ENCODE measurements around the gene KLK5.

The KLK5 gene

DNA sequence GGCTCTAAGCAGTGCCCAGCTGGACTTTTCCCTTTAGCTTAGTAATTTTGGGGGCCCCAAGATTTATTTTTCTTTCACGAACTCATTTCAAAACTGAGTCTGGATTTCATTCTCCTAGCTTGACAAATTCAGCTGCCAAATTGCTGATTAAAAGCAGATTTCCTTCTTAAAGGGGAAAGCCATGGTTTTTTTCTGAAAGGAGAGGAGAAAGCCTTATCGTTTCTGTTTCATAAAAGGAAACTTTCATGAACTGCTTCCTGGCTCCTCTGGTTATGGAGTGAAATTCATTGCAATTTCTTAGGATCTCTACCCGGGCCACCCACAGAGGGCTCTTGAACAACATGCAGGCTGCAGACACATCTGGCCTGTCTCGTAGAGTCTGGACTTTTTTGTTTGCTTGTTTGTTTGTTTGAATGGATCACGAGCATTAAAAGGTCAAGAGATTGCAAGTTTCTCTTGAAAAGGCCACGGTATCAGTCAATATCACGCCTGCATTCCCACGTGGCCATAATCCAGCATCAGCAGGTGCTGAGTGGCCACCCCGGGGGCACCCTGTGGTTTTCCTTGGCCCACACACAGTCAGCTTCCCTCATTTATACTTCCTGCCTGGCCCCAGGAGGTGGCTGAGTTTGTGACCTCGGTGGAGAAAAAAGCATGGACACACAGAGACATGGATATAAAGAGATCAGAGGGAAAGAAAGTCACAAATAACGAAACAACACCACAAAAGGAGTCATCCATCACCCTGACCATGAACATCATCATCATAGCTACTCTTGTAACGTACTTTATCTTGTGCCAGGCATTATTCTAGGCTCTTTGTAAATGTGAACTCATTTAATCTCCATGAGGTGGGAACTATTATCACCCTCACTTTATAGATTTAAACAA, 31.2 kb downstream of the KLK5 start:
- TF ChIP-seq TAF1 (IDR thresholded peaks at IDR 0.05; ENCODE audit: borderline replicate concordance, insufficient read depth, low read length) (no peak), FOXP2 (optimal IDR thresholded peaks at IDR 0.05; ENCODE audit: borderline replicate concordance, extremely low read depth, extremely low read length, insufficient read depth) (no peak), SIN3A (IDR thresholded peaks at IDR 0.05; ENCODE audit: borderline replicate concordance, insufficient read depth, low read length) (no peak)
- TF ChIP-seq, protein P1, sequence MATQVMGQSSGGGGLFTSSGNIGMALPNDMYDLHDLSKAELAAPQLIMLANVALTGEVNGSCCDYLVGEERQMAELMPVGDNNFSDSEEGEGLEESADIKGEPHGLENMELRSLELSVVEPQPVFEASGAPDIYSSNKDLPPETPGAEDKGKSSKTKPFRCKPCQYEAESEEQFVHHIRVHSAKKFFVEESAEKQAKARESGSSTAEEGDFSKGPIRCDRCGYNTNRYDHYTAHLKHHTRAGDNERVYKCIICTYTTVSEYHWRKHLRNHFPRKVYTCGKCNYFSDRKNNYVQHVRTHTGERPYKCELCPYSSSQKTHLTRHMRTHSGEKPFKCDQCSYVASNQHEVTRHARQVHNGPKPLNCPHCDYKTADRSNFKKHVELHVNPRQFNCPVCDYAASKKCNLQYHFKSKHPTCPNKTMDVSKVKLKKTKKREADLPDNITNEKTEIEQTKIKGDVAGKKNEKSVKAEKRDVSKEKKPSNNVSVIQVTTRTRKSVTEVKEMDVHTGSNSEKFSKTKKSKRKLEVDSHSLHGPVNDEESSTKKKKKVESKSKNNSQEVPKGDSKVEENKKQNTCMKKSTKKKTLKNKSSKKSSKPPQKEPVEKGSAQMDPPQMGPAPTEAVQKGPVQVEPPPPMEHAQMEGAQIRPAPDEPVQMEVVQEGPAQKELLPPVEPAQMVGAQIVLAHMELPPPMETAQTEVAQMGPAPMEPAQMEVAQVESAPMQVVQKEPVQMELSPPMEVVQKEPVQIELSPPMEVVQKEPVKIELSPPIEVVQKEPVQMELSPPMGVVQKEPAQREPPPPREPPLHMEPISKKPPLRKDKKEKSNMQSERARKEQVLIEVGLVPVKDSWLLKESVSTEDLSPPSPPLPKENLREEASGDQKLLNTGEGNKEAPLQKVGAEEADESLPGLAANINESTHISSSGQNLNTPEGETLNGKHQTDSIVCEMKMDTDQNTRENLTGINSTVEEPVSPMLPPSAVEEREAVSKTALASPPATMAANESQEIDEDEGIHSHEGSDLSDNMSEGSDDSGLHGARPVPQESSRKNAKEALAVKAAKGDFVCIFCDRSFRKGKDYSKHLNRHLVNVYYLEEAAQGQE (IDR thresholded peaks at IDR 0.05; ENCODE audit: insufficient read depth in 1 of 2, low read depth in 2 of 2, low read length in 2 of 2) = no peak

DNA sequence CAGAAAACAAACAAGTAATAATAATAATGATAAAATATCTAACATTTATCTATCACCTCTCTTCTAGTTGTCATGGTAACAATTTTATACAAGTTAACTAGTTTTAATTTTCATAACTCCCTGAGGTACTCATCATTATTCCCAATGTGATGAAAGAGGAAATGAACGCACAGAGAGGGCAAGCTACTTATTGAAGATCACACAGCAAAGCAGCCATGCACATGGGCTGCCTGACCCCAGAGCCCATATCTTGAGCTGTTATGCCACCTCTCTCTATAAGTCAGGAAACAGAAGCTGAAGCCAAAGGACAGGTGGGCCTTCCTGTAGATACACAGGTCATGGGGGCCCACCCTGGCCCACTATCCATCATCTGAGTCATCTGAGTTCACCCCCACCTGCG, 36.8 kb downstream of the KLK5 start:
- TF ChIP-seq, protein P1 (IDR thresholded peaks at IDR 0.05; ENCODE audit: insufficient read depth in 1 of 2, low read depth in 2 of 2, low read length in 2 of 2) = no peak
- no peak for TF ChIP-seq POLR2AphosphoS5 (IDR thresholded peaks at IDR 0.05; ENCODE audit: low read depth, low read length)
- TF ChIP-seq FOXP2 (optimal IDR thresholded peaks at IDR 0.05; ENCODE audit: borderline replicate concordance, extremely low read depth, extremely low read length, insufficient read depth) = no peak
- TF ChIP-seq TAF1 (IDR thresholded peaks at IDR 0.05; ENCODE audit: borderline replicate concordance, insufficient read depth, low read length) = no peak
- TF ChIP-seq SIN3A (IDR thresholded peaks at IDR 0.05; ENCODE audit: borderline replicate concordance, insufficient read depth, low read length) = no peak

DNA sequence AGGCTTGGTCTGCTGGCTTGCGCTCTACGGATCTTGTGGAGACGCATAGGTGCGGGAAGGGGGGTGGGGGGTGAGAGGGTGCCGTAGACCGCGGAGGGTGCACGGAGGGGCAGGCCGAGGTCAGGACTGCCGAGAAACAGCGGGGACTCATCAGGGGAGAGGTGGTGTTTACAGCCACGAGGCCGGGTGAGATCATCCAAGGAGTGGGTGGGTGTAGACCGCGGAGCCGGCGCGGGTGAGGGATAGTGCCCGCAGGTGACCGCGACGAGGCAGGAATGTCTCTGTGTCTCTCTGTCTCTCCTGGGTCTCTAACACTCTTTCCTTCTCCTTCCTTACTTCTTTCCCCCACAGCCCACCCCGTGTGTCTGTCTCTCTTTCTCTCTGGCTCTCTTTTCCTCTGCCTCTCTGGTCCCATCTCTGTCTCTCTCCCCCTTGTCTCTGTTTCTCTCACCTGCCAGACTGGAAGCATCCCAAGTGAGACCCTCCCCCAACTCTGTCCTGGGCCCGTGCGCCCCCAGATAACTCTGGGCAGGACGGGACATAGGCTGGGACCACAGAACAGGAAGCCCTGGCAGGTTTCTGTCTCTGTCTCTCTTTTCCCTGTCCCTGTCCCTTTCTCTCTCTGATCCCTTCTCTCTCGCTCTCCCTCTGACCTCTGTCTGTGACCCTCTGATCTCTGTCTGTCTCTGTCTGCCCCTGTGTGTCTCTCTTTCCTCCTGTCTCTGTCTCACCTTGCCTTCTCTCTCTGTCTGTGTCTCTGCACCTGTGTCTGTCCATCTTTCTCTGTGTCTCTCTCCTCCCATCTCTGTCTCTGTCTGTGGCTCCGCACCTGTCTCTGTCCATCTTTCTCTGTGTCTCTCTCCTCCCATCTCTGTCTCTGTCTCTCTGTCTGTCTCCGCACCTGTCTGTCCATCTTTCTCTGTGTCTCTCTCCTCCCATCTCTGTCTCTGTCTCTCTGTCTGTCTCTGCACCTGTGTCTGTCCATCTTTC, 39.8 kb downstream of the KLK5 start:
- TF ChIP-seq TAF1 (IDR thresholded peaks at IDR 0.05; ENCODE audit: borderline replicate concordance, insufficient read depth, low read length) = no peak
- TF ChIP-seq, protein P1 (IDR thresholded peaks at IDR 0.05; ENCODE audit: insufficient read depth in 1 of 2, low read depth in 2 of 2, low read length in 2 of 2) = no peak
- no peak for TF ChIP-seq SIN3A (IDR thresholded peaks at IDR 0.05; ENCODE audit: borderline replicate concordance, insufficient read depth, low read length)
- TF ChIP-seq FOXP2 (optimal IDR thresholded peaks at IDR 0.05; ENCODE audit: borderline replicate concordance, extremely low read depth, extremely low read length, insufficient read depth) = no peak
- no peak for TF ChIP-seq POLR2AphosphoS5 (IDR thresholded peaks at IDR 0.05; ENCODE audit: low read depth, low read length)

DNA sequence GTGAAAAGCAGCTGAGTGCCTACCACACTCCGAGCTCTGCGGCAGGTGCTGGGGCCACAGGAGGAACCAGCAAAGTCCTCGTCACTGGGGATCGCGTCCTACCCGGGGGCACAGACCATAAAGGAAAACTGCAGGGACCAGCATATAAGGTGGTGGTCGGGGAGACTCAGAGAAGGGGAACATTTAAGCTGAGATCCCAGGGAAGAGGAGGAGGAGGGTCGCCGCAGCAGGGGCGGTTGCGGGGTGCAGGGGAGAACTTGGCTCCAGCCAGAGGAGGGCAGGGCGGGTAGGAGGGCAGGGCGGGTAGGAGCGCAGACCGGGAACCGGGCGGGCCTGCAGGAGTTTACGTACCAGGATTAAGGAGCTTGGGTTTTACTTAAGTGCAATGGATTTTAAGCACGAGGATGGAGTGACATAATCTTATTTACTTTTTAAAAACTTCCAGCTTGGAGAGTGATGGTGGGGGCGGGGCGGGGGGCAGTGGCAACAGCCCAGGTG, 40.7 kb downstream of the KLK5 start:
- no peak for TF ChIP-seq SIN3A (IDR thresholded peaks at IDR 0.05; ENCODE audit: borderline replicate concordance, insufficient read depth, low read length)
- no peak for TF ChIP-seq FOXP2 (optimal IDR thresholded peaks at IDR 0.05; ENCODE audit: borderline replicate concordance, extremely low read depth, extremely low read length, insufficient read depth)
- TF ChIP-seq, protein P1 (IDR thresholded peaks at IDR 0.05; ENCODE audit: insufficient read depth in 1 of 2, low read depth in 2 of 2, low read length in 2 of 2) = no peak
- TF ChIP-seq POLR2AphosphoS5 (IDR thresholded peaks at IDR 0.05; ENCODE audit: low read depth, low read length) = no peak
- TF ChIP-seq TAF1 (IDR thresholded peaks at IDR 0.05; ENCODE audit: borderline replicate concordance, insufficient read depth, low read length) = no peak

All from PFSK-1 (cell line).